ENCODE data around the gene DGKE. TPM values are rescaled to one million over a fixed set of nuclear protein-coding genes. Genes with fewer than 3 reads are reported as not detected.

Gene DGKE
- total RNA-seq, 1 experiment from 2014 or later = 19.1 TPM

DNA sequence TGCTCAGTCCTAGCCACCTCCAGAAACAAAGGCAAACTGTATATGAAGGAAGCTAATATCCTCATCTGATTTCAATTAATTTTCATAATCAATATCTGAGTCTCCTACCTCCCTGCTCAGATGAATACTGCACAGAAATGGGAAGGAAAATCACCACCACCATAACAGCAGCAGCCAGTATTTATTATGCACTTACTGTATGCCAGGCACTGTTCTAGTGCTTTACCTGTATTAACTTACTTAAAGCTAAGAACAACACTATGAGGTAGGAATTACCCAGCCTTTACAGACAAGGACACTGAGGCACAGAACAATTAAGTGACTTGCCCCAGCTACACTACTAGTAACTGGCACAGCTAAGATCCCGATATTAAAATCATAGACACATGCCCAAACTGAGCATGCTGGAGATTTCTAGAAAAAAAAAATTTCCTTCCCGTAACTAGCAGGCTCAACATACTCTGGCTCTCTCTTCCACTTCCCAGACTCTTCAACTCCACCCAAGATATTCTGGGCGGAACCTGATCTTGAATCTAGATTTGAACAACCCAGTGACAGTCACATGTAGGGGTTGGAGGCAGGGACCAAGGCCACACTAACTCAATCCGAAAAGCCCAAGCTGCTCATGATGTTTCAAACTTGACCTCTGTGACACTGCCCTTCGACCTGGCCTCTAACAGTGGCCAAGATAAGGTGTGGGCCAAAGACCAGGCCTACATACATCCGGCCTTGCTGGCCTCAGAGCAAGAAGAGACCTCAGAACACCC is 76.0 kb downstream of the DGKE start:
- CTCF ChIA-PET = no interaction called here

GRCh38 chr17:56910509-56911235 is 76.7 kb downstream of the DGKE start:
- in situ Hi-C loops (cut with HindIII; ENCODE audit: low pct_unique_long_range_greater_than_20kb, low sequenced_read_pairs) (no loop called here), intact Hi-C loops (cut with micrococcal nuclease; ENCODE audit: unreplicated experiment) (no loop called here)
- Histone ChIP-seq H3K36me3 (ENCODE audit: control insufficient read depth, insufficient read depth, low read length) (peaks cover 18% of the 10 kb centered on the region), H3K4me3 (ENCODE audit: low read depth in 2 of 2, low read length in 2 of 2) (peak overlapping the region; percentile 8 to 34; a peak in 3 of 4 replicates), H3K9me3 (ENCODE audit: control insufficient read depth, insufficient read depth, low read depth, low read length) (no peaks in the 10 kb centered on the region), H3K27ac (ENCODE audit: low read length) (peak overlapping the region; percentile 55), H3K27me3 (ENCODE audit: control insufficient read depth, insufficient read depth, low read length) (no peaks in the 10 kb centered on the region), H3K4me1 (ENCODE audit: control insufficient read depth, insufficient read depth, low read length) (peaks cover 17% of the 10 kb centered on the region)
- POLR2A ChIA-PET = interaction anchor here (0.5 kb wide), 1 partner anchor 53 kb away, joined by 11 read pairs; no protein-coding TSS in a partner anchor
- CTCF ChIA-PET = interaction anchor here (0.6 kb wide), 1 partner anchor 32 kb away, joined by 3 read pairs; no protein-coding TSS in a partner anchor
- ATAC-seq = no peak
- BruUV-seq (replicated peaks) = no TSS peak
- no peak for DNase-seq (ENCODE audit: low read depth, low spot score)
- TF ChIP-seq, protein P1, sequence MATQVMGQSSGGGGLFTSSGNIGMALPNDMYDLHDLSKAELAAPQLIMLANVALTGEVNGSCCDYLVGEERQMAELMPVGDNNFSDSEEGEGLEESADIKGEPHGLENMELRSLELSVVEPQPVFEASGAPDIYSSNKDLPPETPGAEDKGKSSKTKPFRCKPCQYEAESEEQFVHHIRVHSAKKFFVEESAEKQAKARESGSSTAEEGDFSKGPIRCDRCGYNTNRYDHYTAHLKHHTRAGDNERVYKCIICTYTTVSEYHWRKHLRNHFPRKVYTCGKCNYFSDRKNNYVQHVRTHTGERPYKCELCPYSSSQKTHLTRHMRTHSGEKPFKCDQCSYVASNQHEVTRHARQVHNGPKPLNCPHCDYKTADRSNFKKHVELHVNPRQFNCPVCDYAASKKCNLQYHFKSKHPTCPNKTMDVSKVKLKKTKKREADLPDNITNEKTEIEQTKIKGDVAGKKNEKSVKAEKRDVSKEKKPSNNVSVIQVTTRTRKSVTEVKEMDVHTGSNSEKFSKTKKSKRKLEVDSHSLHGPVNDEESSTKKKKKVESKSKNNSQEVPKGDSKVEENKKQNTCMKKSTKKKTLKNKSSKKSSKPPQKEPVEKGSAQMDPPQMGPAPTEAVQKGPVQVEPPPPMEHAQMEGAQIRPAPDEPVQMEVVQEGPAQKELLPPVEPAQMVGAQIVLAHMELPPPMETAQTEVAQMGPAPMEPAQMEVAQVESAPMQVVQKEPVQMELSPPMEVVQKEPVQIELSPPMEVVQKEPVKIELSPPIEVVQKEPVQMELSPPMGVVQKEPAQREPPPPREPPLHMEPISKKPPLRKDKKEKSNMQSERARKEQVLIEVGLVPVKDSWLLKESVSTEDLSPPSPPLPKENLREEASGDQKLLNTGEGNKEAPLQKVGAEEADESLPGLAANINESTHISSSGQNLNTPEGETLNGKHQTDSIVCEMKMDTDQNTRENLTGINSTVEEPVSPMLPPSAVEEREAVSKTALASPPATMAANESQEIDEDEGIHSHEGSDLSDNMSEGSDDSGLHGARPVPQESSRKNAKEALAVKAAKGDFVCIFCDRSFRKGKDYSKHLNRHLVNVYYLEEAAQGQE (IDR thresholded peaks at IDR 0.05; ENCODE audit: insufficient read depth in 1 of 2, low read depth in 2 of 2, low read length in 1 of 2) = no peak
- TF ChIP-seq SIN3A (IDR thresholded peaks at IDR 0.05; ENCODE audit: borderline replicate concordance, insufficient read depth, low read depth, low read length) (no peak), POLR2AphosphoS5 (IDR thresholded peaks at IDR 0.05; ENCODE audit: low read depth, low read length) (no peak), TCF7L2 (IDR thresholded peaks at IDR 0.05; ENCODE audit: low read depth, low read length) (no peak)
- TF ChIP-seq, protein P2, sequence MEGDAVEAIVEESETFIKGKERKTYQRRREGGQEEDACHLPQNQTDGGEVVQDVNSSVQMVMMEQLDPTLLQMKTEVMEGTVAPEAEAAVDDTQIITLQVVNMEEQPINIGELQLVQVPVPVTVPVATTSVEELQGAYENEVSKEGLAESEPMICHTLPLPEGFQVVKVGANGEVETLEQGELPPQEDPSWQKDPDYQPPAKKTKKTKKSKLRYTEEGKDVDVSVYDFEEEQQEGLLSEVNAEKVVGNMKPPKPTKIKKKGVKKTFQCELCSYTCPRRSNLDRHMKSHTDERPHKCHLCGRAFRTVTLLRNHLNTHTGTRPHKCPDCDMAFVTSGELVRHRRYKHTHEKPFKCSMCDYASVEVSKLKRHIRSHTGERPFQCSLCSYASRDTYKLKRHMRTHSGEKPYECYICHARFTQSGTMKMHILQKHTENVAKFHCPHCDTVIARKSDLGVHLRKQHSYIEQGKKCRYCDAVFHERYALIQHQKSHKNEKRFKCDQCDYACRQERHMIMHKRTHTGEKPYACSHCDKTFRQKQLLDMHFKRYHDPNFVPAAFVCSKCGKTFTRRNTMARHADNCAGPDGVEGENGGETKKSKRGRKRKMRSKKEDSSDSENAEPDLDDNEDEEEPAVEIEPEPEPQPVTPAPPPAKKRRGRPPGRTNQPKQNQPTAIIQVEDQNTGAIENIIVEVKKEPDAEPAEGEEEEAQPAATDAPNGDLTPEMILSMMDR (IDR thresholded peaks at IDR 0.05) = no peak

More for the DNA sequence above, 76.0 kb downstream of the DGKE start:
- POLR2A ChIA-PET = interaction anchor here (0.5 kb wide), 1 partner anchor 54 kb away, joined by 11 read pairs; no protein-coding TSS in a partner anchor
- peak overlapping the region; percentile 55 for H3K27ac ChIP-seq (ENCODE audit: low read length)
- H3K27me3 ChIP-seq (ENCODE audit: control insufficient read depth, insufficient read depth, low read length) = no peaks in the 10 kb centered on the region
- no peak for ATAC-seq
- in situ Hi-C loops (cut with HindIII; ENCODE audit: low pct_unique_long_range_greater_than_20kb, low sequenced_read_pairs) = no loop called here
- H3K4me1 ChIP-seq (ENCODE audit: control insufficient read depth, insufficient read depth, low read length) = peaks cover 10% of the 10 kb centered on the region
- H3K36me3 ChIP-seq (ENCODE audit: control insufficient read depth, insufficient read depth, low read length) = peaks cover 18% of the 10 kb centered on the region
- TF ChIP-seq SIN3A (IDR thresholded peaks at IDR 0.05; ENCODE audit: borderline replicate concordance, insufficient read depth, low read depth, low read length) = no peak
- no peak for TF ChIP-seq POLR2AphosphoS5 (IDR thresholded peaks at IDR 0.05; ENCODE audit: low read depth, low read length)
- TF ChIP-seq TCF7L2 (IDR thresholded peaks at IDR 0.05; ENCODE audit: low read depth, low read length) = no peak
- TF ChIP-seq, protein P2 (IDR thresholded peaks at IDR 0.05) = no peak
- TF ChIP-seq, protein P1 (IDR thresholded peaks at IDR 0.05; ENCODE audit: insufficient read depth in 1 of 2, low read depth in 2 of 2, low read length in 1 of 2) = no peak
- intact Hi-C loops (cut with micrococcal nuclease; ENCODE audit: unreplicated experiment) = loop anchor here (5.0 kb wide), 1 partner anchor 32 kb away; no protein-coding TSS in a partner anchor
- peak overlapping the region; percentile 8 to 34; a peak in 3 of 4 replicates for H3K4me3 ChIP-seq (ENCODE audit: low read depth in 2 of 2, low read length in 2 of 2)
- no peaks in the 10 kb centered on the region for H3K9me3 ChIP-seq (ENCODE audit: control insufficient read depth, insufficient read depth, low read depth, low read length)
- BruUV-seq (replicated peaks) = no TSS peak
- no peak for DNase-seq (ENCODE audit: low read depth, low spot score)
